Endodermal cell (in vitro differentiated cells): Measurements from ENCODE around the gene MT1A. TPM values are rescaled to one million over a fixed set of nuclear protein-coding genes. Genes with fewer than 3 reads are reported as not detected.

ENCODE experiments used
- DNase-seq: peaks from one replicate; pipeline ENCODE4 v3.0.0-alpha.2; 2017
- H3K27ac ChIP-seq: 2 replicates; pipeline ENCODE4 v1.5.1; 2013; ENCODE audit warnings: mild to moderate bottlenecking, low read depth, low read length, moderate library complexity
- H3K27me3 ChIP-seq: 2 replicates; pipeline ENCODE4 v1.6.1; 2013; ENCODE audit warnings: mild to moderate bottlenecking, low read length, moderate library complexity; ENCODE audit not compliant: insufficient read depth, control insufficient read depth, poor library complexity, severe bottlenecking
- H3K36me3 ChIP-seq: 2 replicates; pipeline ENCODE4 v1.7.0; 2013; ENCODE audit warnings: mild to moderate bottlenecking, low read length, moderate library complexity; ENCODE audit not compliant: control insufficient read depth, insufficient read depth
- H3K4me1 ChIP-seq: one replicate; pipeline ENCODE4 v1.7.0; 2013; ENCODE audit warnings: low read length; ENCODE audit not compliant: control insufficient read depth, insufficient read depth
- H3K4me3 ChIP-seq: 2 replicates; pipeline ENCODE4 v1.5.1; 2013; ENCODE audit warnings: mild to moderate bottlenecking, low read length, moderate library complexity
- H3K9ac ChIP-seq: 2 replicates; pipeline ENCODE4 v1.6.1; 2013; ENCODE audit warnings: mild to moderate bottlenecking, low read length, moderate library complexity; ENCODE audit not compliant: poor library complexity, severe bottlenecking; ENCODE audit errors: extremely low read depth
- H3K9me3 ChIP-seq: 2 replicates; pipeline ENCODE4 v1.6.1; 2013; ENCODE audit warnings: mild to moderate bottlenecking, low read length, moderate library complexity; ENCODE audit not compliant: control insufficient read depth
- H3K27ac Mint-ChIP-seq: 2 replicates; pipeline ENCODE4 v1.8.0; 2020; ENCODE audit warnings: mixed read lengths
- H3K27me3 Mint-ChIP-seq: 2 replicates; pipeline ENCODE4 v1.8.0; 2021; ENCODE audit warnings: mild to moderate bottlenecking, mixed read lengths; ENCODE audit not compliant: insufficient read depth
- H3K36me3 Mint-ChIP-seq: 2 replicates; pipeline ENCODE4 v1.8.0; 2020; ENCODE audit warnings: low read depth, mixed read lengths
- H3K4me1 Mint-ChIP-seq: 2 replicates; pipeline ENCODE4 v1.8.0; 2020; ENCODE audit warnings: mixed read lengths
- H3K4me3 Mint-ChIP-seq: 2 replicates; pipeline ENCODE4 v1.8.0; 2020; ENCODE audit warnings: mild to moderate bottlenecking, moderate library complexity, mixed read lengths
- H3K9me3 Mint-ChIP-seq: 2 replicates; pipeline ENCODE4 v1.8.0; 2020; ENCODE audit warnings: mild to moderate bottlenecking, mixed read lengths
- CTCF ChIP-seq: fragments of 200-600 bp; sonication (generic); conservative IDR thresholded peaks from 2 replicates; pipeline ENCODE4 v1.5.0; 2021; ENCODE audit warnings: antibody characterized with exemption, mild to moderate bottlenecking
- WGBS, 2 experiments: methylation state at CpG; one replicate each; pipeline versions ENCODE4 v1.1.5 to v1.1.7; 2013; ENCODE audit warnings: missing lambda C conversion rate in 2 of 2, mixed read lengths in 1 of 2; ENCODE audit not compliant: insufficient coverage in 1 of 2, insufficient read length in 1 of 2; 5-methylcytosine and 5-hydroxymethylcytosine counted together
- total RNA-seq, 2 donors: library from RNA; stranded (reverse); fragmentation: NEBNext Ultra II Directional in 1 of 2; extraction: Animal tissue kit (Norgen Biotek cat#: 25700) in 1 of 2; gene quantifications; 2 replicates in 1 of 2; 3 replicates in 1 of 2; pipeline ENCODE4 v1.2.1, GENCODE V29; 2021

MT1A gene
- total RNA-seq, 2 donors from 2014 or later, result not detected

DNA sequence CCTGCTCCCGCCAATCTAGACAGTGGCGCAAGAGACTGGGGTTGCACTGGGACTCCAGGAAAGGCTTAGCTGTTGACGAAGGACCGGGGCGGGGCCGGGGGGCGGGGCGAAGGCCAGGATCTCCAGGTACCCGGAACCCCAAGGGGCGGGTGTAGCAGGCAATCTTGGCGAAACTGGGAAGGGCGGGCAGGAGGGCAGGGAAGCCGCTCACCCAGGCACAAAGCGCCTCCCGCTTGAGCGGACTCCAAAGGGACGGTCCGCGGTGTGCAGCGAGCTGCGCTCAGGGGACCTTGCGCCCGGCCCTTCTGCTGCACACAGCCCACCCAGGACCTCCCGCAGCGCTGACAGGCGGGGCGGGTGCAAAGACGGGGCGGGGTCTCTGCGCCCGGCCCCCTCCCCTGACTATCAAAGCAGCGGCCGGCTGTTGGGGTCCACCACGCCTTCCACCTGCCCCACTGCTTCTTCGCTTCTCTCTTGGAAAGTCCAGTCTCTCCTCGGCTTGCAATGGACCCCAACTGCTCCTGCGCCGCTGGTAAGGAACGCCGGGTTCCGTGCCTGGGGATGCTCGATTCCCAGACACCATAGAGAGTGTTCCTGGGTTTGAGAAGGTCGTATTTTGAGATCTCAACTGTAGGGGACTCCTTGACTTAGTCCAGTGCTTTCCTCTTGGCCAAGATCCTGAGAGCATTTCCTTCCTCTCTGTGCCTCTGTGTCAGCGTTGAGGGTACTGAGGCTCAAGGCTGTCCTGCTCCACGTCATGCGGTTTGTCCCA is 19.3 kb downstream of the MT1A start, which contains the start of gene MT1F:
Gene MT1F, plus strand, starts transcription at position 405 of the 772 bp plus-strand sequence. Its CDS starts 100 bp downstream, at position 505.
- WGBS, 2 experiments, result 3 to 10% methylated on average over 18 to 46 of the region's 46 CpGs
- Mint-ChIP-seq H3K27me3 (peaks cover 80% of the 10 kb centered on the region), H3K4me1 (peaks cover 6% of the 10 kb centered on the region), H3K9me3 (no peaks in the 10 kb centered on the region), H3K27ac (no peak within 1 kb of the TSS), H3K4me3 (peak within 1 kb of the TSS; percentile 61), H3K36me3 (no peaks in the 10 kb centered on the region)
- Histone ChIP-seq H3K9ac (no peak within 1 kb of the TSS), H3K4me1 (no peaks in the 10 kb centered on the region), H3K27me3 (peaks cover 88% of the 10 kb centered on the region), H3K36me3 (no peaks in the 10 kb centered on the region), H3K9me3 (no peaks in the 10 kb centered on the region), H3K4me3 (peak within 1 kb of the TSS; percentile 76), H3K27ac (no peak within 1 kb of the TSS)
- TF ChIP-seq CTCF, result peak; percentile 8
- DNase-seq, result peak; percentile 97

DNA sequence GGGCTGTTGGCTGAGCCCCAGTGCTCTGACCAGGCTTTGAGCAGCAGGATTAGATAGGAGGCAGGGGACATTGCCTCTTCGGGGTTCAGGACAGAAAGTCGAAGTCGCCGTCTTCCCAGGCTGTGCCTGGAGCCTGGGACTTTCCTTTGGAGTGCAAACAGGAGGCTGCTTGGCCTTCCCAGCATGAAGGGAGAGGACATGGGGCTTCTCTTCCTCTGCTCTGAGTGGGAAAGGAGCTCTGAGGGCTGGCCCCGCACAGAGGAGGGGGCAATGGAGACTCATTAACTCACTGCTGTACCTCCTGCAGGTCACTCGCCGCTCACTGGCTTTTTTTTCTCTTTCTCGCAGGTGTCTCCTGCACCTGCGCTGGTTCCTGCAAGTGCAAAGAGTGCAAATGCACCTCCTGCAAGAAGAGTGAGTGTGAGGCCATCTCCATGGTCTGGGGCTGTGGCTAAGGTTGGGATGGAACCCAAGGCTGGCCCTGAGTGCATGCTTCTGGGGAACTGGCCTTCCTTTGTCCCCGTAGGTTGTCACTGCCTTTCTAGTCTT is 19.9 kb downstream of the MT1A start:
- no peaks in the 10 kb centered on the region for H3K36me3 Mint-ChIP-seq
- no peak overlapping the region for H3K27ac Mint-ChIP-seq
- DNase-seq, result peak; percentile 55
- no peaks in the 10 kb centered on the region for H3K4me1 ChIP-seq
- no peak overlapping the region for H3K27ac ChIP-seq
- H3K9ac ChIP-seq, result no peak overlapping the region
- peaks cover 6% of the 10 kb centered on the region for H3K4me1 Mint-ChIP-seq
- no peak for TF ChIP-seq CTCF
- no peaks in the 10 kb centered on the region for H3K36me3 ChIP-seq
- peaks cover 88% of the 10 kb centered on the region for H3K27me3 ChIP-seq
- peak overlapping the region; percentile 76 for H3K4me3 ChIP-seq
- peak overlapping the region; percentile 61 for H3K4me3 Mint-ChIP-seq
- H3K9me3 ChIP-seq, result no peaks in the 10 kb centered on the region
- H3K9me3 Mint-ChIP-seq, result no peaks in the 10 kb centered on the region
- peaks cover 80% of the 10 kb centered on the region for H3K27me3 Mint-ChIP-seq
- WGBS, 2 experiments, result 35 to 48% methylated on average over 10 of the region's 10 CpGs

DNA sequence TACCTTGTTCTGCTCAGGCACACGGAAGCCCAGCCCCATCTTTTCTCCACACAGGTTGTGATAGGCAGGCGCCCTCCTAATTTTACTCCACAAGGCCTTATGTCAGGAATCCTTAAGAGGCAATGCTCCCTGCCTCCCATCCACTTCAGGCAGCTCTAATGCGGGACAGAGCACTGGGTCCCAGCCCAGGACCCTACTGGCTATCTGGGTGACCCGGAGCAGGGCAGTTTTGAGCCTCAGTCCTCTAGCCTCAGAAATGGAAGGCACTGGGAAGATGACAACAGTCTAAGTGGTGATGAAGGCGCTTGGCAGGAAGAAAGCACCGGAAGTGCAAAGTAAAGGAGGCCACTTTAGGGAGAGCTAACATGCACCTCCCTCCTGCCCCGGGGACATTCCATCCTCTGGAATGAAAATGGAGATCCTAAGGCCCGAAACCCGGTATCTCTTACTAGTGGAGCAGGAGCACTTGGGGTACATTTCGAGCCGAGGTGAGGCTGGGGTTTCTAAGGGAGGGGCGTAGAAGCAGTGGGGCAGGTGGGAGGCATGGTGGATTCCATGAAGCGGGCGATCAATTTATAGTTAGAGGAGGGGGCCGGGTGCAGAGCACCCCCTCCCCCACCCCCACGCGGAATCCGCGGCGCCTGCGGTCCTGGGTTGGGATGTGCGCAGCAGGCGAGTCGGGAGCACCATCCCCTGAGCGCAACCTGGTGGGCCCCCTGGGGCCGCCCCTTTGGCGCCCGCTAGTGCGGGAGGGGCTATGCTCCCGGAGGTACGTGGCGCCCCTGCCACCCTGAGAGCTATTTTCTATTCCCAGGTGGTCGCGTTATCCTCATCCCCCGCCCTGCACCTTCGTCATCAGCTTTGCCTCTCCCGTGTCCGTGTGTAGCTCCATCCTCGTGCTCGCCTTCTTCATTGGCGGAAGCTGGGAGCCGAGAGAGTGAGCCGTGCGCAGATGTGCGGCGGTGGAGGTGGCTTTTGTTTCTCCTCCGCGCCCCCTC is 24.2 kb downstream of the MT1A start:
- Histone ChIP-seq H3K4me3 (no peak overlapping the region), H3K4me1 (no peaks in the 10 kb centered on the region), H3K9me3 (no peaks in the 10 kb centered on the region), H3K27me3 (peaks cover 100% of the 10 kb centered on the region), H3K9ac (no peak overlapping the region), H3K27ac (no peak overlapping the region), H3K36me3 (no peaks in the 10 kb centered on the region)
- peak; percentile 52 for DNase-seq
- no peaks in the 10 kb centered on the region for H3K36me3 Mint-ChIP-seq
- peaks cover 98% of the 10 kb centered on the region for H3K27me3 Mint-ChIP-seq
- 19 to 21% methylated on average over 30 to 48 of the region's 48 CpGs for WGBS, 2 experiments
- peaks cover 6% of the 10 kb centered on the region for H3K4me1 Mint-ChIP-seq
- no peak overlapping the region for H3K27ac Mint-ChIP-seq
- peak overlapping the region; percentile 46 for H3K4me3 Mint-ChIP-seq
- H3K9me3 Mint-ChIP-seq, result no peaks in the 10 kb centered on the region
- no peak for TF ChIP-seq CTCF
